ENCODE measurements around the gene PDE2A. TPM values are rescaled to one million over a fixed set of nuclear protein-coding genes. Genes with fewer than 3 reads are reported as not detected.

Gene PDE2A
- total and polyA plus RNA-seq, 10 of the 15 experiments (the other 5 are each of a cell fraction or from before 2014, with no cell fraction given): 0.06 to 0.15 (median 0.11) TPM; not detected in 6

GRCh38 chr11:72685560-72686480 lies 11.6 kb upstream of the PDE2A start (continued):
- no peak for TF ChIP-seq ZBTB33 (IDR thresholded peaks at IDR 0.05)

DNA sequence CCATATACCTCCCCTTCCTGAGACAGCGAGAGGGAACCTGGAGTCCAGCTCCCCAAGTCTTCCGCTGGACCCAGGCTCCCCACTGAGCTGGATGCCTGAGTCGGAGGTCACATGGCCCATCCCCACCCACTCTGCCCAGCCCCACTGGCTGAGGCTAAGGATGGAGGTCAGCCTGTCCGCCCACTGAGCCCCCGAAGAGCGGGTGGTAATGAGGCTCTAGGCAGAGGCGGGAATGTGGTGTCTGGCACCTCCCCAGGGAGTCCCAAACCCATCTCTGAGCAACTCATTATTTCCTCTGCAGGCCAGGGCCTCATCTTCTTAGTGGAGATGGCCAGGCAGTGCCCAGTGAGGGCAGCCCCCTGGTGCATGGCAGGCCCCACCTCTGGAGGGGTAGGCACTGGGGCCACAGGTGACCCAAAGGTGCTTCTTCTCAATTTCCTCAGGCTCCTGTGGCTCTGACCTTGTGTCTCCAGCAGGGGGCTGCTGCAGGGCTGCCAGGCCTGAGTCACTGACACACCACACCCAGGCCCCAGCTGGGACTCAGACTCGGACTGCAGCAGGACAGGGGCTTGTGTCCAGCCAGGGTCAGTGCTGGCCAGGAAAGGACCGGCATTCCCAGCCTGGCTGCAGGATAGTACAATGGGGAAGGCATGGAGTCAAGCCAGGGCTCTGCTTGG lies 10.2 kb upstream of the PDE2A start:
- Histone ChIP-seq H3K4me3 (no peak overlapping the region), H3K79me2 (ENCODE audit: control insufficient read depth, insufficient read depth, low read length) (no peaks in the 10 kb centered on the region), H4K20me1 (ENCODE audit: control insufficient read depth, insufficient read depth) (no peaks in the 10 kb centered on the region), H3K4me2 (ENCODE audit: control insufficient read depth, insufficient read depth) (no peak overlapping the region), H3K36me3 (ENCODE audit: control insufficient read depth in 2 of 2, insufficient read depth in 2 of 2, low read length in 1 of 2) (peaks cover 17 to 30% of the 10 kb centered on the region in 2 experiments), H3K27me3 (replicated peaks in 1 of 2; ENCODE audit: control insufficient read depth in 2 of 2, insufficient read depth in 2 of 2, low read length in 1 of 2) (no peaks in the 10 kb centered on the region), H3K4me1 (ENCODE audit: control insufficient read depth, insufficient read depth, low read length) (no peaks in the 10 kb centered on the region), H2AFZ (ENCODE audit: control insufficient read depth, low read depth, low read length) (no peak overlapping the region), H3K9ac (ENCODE audit: control insufficient read depth, insufficient read depth, low read length) (no peak overlapping the region), H3K9me3 (replicated peaks; ENCODE audit: control insufficient read depth, insufficient read depth, low read length) (no peaks in the 10 kb centered on the region), H3K27ac (ENCODE audit: control insufficient read depth, insufficient read depth) (no peak overlapping the region)
- ChIA-PET SMC1A (ENCODE audit: uncharacterized antibody, unreplicated experiment) (interaction anchor here (0.6 to 2.7 kb wide), 10 partner anchors 13 to 613 kb away, joined by 3 to 20 read pairs (median 4); partner anchors contain the start of gene STARD10), RAD21 (ENCODE audit: unreplicated experiment) (interaction anchor here (0.5 to 1.9 kb wide), 25 partner anchors 12 to 494 kb away, joined by 3 to 32 read pairs (median 4); partner anchors contain the start of gene STARD10), CTCF (interaction anchor here (0.6 to 7.1 kb wide), 43 partner anchors 8 to 614 kb away, joined by 3 to 130 read pairs (median 4); partner anchors contain the start of gene STARD10), POLR2A (interaction anchor here (0.5 to 0.7 kb wide), 3 partner anchors 16 to 56 kb away, joined by 3 to 4 read pairs (median 3); no protein-coding TSS in a partner anchor)
- ATAC-seq (peak; percentile 91), DNase-seq (ENCODE audit: low read depth, low spot score) (no peak), FAIRE-seq (no peak)
- no TSS peak for BruUV-seq (replicated peaks)
- WGBS (ENCODE audit: insufficient coverage, insufficient replicate concordance, low lambda C conversion rate, missing lambda C conversion rate): 43% methylated on average over 8 of the region's 9 CpGs
- intact Hi-C loops (cut with micrococcal nuclease; ENCODE audit: unreplicated experiment) (loop anchor here (5.0 kb wide), 1 partner anchor 212 kb away; no protein-coding TSS in a partner anchor), in situ Hi-C loops (cut with MboI) (no loop called here)
- no peak for TF ChIP-seq RCOR1 (conservative IDR thresholded peaks at IDR 0.05; ENCODE audit: low read depth, low read length)
- 0 out of 2 replicates have a peak, but pooled peaks have one; percentile 14 for TF ChIP-seq YY1 (IDR thresholded peaks at IDR 0.05; ENCODE audit: low read depth, low read length)
- peak; percentile 35; the same call in 1 of the 2 replicates for TF ChIP-seq SMC3 (IDR thresholded peaks at IDR 0.05; ENCODE audit: borderline replicate concordance, low read length)
- peak; percentile 36 for TF ChIP-seq RAD21 (IDR thresholded peaks at IDR 0.05; ENCODE audit: insufficient read depth, low read depth, low read length)
- TF ChIP-seq CTCF (IDR thresholded peaks at IDR 0.05 in 2 of 3, conservative IDR thresholded peaks at IDR 0.05 in 1 of 3; ENCODE audit: control insufficient read depth in 2 of 3, extremely low read depth in 1 of 3, insufficient read depth in 1 of 3, low read depth in 3 of 3, low read length in 3 of 3): peak; percentile 63 to 84 (median 66)
